COR-L47 (cell line): ENCODE results near the gene KRT83.
"Not testable (repeated sequence)": the region's sequence is repeated elsewhere in the genome, so short reads cannot be mapped to it uniquely, and the experiment has no call there.

Experiments used
- DNase-seq: peaks from one replicate; lab custom pipeline; 2025; lab: John Stamatoyannopoulos, UW

Gene KRT83

GRCh38 chr12:52286857-52287785, 34.1 kb downstream of the KRT83 start:
- not testable (repeated sequence) for DNase-seq

- DNase-seq = no peak
Observed at GRCh38 chr12:52285851-52286530, 35.2 kb downstream of the KRT83 start.

- DNase-seq = no peak
Observed at GRCh38 chr12:52285172-52285745, 35.9 kb downstream of the KRT83 start.

GRCh38 chr12:52284562-52285171, 36.5 kb downstream of the KRT83 start:
- no peak for DNase-seq

- no peak for DNase-seq
Observed at GRCh38 chr12:52280796-52281560, 40.2 kb downstream of the KRT83 start.

GRCh38 chr12:52280319-52280795, 40.8 kb downstream of the KRT83 start:
- no peak for DNase-seq

- no peak for DNase-seq
Observed at GRCh38 chr12:52279422-52280318, 41.5 kb downstream of the KRT83 start.

- DNase-seq = peak; percentile 20
Observed at GRCh38 chr12:52278575-52279421, 42.4 kb downstream of the KRT83 start.

- no peak for DNase-seq
Observed at GRCh38 chr12:52277486-52278245, 43.5 kb downstream of the KRT83 start.

GRCh38 chr12:52275686-52276085, 45.5 kb downstream of the KRT83 start:
- no peak for DNase-seq

- DNase-seq = no peak
Observed at GRCh38 chr12:52274521-52275120, 46.6 kb downstream of the KRT83 start, which contains the start of gene KRT86. Gene KRT86, plus strand, starts transcription at chr12:52274645. Its CDS starts 27,272 bp downstream, at chr12:52301917.

GRCh38 chr12:52271158-52271557, 50.0 kb downstream of the KRT83 start:
- no peak for DNase-seq

- no peak for DNase-seq
Observed at GRCh38 chr12:52270541-52271070, 50.6 kb downstream of the KRT83 start.

GRCh38 chr12:52268212-52268611, 53.0 kb downstream of the KRT83 start:
- no peak for DNase-seq

- DNase-seq = no peak
Observed at GRCh38 chr12:52267699-52268098, 53.5 kb downstream of the KRT83 start.

- no peak for DNase-seq
Observed at GRCh38 chr12:52267266-52267665, 53.9 kb downstream of the KRT83 start.

GRCh38 chr12:52266514-52266913, 54.7 kb downstream of the KRT83 start:
- DNase-seq = peak; percentile 50

GRCh38 chr12:52264435-52264825, 56.8 kb downstream of the KRT83 start:
- DNase-seq = no peak
